Fibroblast of the aortic adventitia (primary cell): ENCODE data around the gene PBRM1. TPM values are rescaled to one million over a fixed set of nuclear protein-coding genes. Genes with fewer than 3 reads are reported as not detected.

Experiments
- DNase-seq: peaks from one replicate; pipeline ENCODE4 v3.0.0-alpha.2; 2010; ENCODE audit warnings: low read depth
- H3K4me3 ChIP-seq: 2 replicates; pipeline ENCODE4 v1.5.1; 2011; ENCODE audit warnings: low read depth, mild to moderate bottlenecking, control low read depth, low read length, moderate library complexity
- CTCF ChIP-seq: IDR thresholded peaks from 2 replicates; pipeline ENCODE4 v1.5.1; 2011; ENCODE audit warnings: mild to moderate bottlenecking, low read length, control low read depth, inconsistent platforms; ENCODE audit not compliant: insufficient read depth
- total RNA-seq: library from RNA; depleted of rRNA; stranded (reverse); fragments of >200 nt; gene quantifications from 2 replicates; pipeline ENCODE4 v1.2.3, GENCODE V29; 2012; ENCODE audit warnings: low replicate concordance

The PBRM1 gene
- total RNA-seq, 1 donor: 115 TPM

DNA sequence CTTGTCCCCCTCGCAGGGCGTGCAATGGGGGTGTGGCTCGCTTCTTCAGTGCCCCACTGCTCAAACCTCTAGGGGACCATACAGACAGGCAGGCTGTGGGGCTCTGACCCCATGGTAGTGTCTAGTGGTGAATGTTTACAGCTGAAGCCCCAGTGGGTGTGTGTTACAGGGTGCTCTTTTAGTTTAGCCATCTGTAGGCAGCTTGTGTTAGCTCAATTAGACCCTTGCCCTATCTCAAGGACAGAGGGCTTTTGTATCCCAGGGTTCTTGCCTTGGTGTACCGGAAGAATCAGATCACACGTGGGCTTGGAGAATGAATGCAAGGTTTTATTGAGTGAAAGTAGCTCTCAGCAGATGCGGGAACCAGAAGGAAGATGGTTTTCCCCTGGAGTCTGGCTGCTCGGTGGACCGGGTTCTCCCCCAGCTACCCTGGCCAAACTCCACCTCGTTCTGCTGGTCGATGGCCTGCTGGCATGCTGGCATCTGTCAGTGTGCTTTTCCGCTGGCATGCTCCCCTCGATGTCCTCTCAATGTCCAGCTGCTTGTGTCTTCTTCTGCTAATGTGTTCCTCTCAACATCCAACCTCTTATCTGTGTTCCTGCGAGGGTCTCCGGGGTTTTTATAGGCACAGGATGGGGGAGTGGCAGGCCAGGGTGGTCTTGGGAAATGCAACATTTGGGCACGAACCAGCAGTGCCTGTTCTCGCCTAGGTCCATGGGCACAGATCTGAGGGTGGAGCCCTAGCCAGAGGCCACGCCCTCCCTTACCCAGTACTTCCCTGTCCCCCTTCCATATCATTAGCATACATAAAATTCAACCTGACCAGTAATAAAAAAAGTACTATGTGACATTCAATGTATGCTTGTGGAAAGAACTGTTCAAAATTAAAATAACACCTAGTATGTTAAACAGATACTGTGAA lies 26.8 kb upstream of the PBRM1 start:
- DNase-seq: no peak
- TF ChIP-seq CTCF: no peak
- no peak overlapping the region for H3K4me3 ChIP-seq

DNA sequence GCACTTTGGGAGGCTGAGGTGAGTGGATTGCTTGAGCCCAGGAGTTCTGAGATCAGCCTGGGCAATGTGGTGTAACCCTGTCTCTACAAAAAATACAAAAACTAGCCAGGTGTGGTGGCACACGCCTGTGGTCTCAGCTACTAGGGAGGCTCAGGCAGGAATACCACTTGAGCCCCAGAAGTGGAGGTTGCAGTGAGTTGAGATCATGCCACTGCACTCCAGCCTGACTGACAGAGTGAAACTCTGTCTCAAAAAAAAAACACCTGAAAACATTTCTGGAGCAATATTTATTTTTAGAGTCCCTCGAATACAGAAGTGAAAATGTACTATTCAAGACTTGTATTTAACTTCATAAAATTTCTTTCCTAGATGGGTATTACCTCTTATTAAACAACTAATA lies 24.8 kb upstream of the PBRM1 start:
- no peak for DNase-seq
- TF ChIP-seq CTCF: no peak
- H3K4me3 ChIP-seq: no peak overlapping the region

DNA sequence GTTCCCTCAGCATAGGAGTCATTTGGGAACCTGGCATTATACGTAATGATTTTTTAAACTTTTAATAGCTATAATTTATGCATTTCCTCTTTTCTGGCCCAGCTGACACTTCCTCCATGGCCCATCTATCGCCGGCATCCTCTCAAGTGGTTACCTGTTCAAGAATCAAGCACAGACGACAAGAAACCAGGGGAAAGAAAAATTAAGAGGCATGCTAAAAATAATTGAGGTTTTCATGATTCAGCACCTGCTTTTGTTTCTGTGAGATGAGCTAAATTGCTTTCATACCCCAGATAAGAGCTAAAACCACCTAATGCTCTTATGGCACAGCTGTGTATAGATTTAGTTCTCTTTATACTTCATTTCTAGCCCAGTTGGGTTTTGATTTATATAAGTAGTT lies 21.9 kb upstream of the PBRM1 start:
- no peak for DNase-seq

DNA sequence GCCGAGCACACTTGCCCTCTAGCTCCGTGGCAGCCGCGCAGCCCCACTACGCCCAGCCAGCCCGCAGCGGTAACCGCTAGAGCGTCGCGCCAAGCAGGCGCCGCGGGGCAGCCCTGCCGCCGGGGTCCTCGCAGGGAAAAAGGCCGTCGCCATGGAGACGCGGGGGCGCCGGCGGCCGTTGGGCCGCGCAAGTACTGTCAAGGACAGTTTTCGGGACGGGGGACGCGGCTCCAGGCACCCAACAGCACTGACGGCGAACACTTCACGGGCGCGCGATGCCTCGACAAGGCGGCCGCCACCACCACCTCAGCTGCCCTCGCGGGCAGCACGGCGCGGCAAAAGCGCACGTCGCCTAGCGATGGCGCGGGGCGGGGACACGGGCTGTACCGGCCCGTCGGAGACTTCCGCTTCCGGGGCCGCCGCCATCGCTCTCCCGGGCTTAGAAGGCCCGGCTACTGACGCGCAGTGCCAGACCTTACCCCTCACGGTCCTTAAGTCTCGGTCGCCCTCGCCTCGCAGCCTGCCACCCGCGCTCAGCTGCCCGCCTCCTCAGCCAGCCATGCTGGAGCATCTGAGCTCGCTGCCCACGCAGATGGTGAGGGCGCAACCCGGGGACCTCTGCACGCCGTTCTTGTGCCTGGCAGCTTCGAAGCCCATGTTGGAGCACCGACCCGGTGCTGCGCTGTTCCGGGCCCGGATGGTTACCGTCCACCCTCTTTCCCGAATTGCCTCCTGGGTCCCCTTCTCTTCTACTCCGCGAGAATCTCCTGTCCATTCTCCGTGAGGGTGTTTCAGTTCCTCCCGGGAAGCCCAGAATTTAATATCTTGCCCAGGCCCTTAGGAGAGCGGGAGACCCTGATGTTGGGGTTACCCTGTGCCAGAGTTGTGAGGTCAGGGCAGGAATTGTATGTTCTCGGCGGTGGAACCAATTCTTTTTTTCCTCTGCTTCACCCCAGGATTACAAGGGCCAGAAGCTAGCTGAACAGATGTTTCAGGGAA lies 20.3 kb upstream of the PBRM1 start, which contains the start of the genes GLT8D1 and SPCS1:
Gene GLT8D1 (minus strand): TSS at position 104 of the 999 bp plus-strand sequence. CDS start 5,331 bp downstream, outside the sequence.
Gene SPCS1 (plus strand): TSS at position 419 of the 999 bp plus-strand sequence. CDS start 141 bp downstream, at position 560.
- H3K4me3 ChIP-seq: peak within 1 kb of the TSS; percentile 98
- DNase-seq: peak; percentile 80
- TF ChIP-seq CTCF: no peak

More for the DNA sequence above, 21.9 kb upstream of the PBRM1 start:
- H3K4me3 ChIP-seq: peak overlapping the region; percentile 98
- TF ChIP-seq CTCF: no peak

DNA sequence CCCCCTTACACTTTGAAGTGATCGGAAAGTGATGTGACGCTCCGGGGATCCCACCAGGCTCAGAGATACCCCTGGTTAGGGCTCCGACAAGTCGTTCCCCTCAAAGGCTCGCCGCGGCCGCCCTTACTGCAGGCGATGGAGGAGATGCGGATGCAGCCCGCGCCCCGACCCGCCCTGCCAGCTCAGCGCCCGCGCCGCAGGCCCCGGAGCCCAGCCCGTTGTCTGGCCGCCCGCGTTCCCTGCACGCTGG lies 19.6 kb upstream of the PBRM1 start:
- peak overlapping the region; percentile 98 for H3K4me3 ChIP-seq
- no peak for TF ChIP-seq CTCF
- no peak for DNase-seq

DNA sequence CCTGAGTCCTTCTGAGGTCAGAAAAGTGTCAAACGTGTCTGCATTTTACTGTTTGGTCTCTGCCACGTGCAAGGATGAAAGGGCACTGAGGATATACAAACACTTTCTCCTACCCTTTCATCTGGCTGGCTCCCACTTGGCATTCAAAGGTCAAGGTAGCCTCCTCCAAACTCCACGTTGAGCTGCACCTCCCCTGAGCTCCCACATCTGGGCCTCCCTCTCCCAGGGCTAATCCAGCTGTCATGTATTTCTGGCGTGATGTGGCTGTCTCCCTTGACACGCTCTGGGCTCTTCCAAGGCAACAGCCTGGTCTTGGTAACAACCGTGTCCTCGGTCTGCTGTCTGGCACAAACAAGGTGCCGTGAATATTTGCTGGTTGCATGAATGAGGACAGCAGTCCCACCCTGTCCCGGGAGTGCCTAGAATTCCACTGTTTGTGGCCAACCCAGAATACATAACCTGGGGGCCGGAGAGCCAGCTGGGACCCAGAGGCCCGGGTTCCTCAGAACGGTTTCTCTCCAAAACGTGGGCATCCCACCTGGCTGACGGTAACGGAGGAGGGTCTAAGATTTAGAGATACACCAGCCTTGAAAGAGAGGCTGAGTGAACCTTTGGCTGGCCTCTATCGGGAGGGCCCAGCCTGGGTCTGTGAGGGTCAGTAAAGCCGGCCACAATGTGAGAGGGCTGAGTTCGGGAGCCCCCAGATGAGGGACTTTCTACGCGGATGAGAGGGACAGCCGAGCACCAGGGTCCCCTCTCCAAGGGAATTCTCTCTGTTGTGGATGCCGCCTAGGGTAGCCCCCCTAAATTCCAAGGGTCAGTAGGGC lies 19.1 kb upstream of the PBRM1 start:
- DNase-seq: no peak
- peak overlapping the region; percentile 98 for H3K4me3 ChIP-seq
- no peak for TF ChIP-seq CTCF
